GM13977 (cell line): ENCODE measurements around the gene NXT1.
A peak's percentile ranks its signal among the peaks of the same experiment; 100 is the strongest.

Experiments used
- DNase-seq: peaks from one replicate; pipeline ENCODE4 v3.0.0; 2012; ENCODE audit warnings: low spot score
- CTCF ChIP-seq: IDR thresholded peaks from 2 replicates; pipeline ENCODE4 v1.5.1; 2012; ENCODE audit warnings: mild to moderate bottlenecking, control low read depth; ENCODE audit not compliant: insufficient read depth; ENCODE audit errors: extremely low read depth, missing control alignments
- in situ Hi-C: fragments of 300-500 bp; cut with MboI; formaldehyde crosslinking; loops from one replicate; pipeline ENCODE4 v1.12.0; 2022; ENCODE audit warnings: low sequenced_read_pairs, low pct_unique_long_range_greater_than_20kb, mixed read lengths, inconsistent platforms; ENCODE audit not compliant: unreplicated experiment

Gene NXT1

DNA sequence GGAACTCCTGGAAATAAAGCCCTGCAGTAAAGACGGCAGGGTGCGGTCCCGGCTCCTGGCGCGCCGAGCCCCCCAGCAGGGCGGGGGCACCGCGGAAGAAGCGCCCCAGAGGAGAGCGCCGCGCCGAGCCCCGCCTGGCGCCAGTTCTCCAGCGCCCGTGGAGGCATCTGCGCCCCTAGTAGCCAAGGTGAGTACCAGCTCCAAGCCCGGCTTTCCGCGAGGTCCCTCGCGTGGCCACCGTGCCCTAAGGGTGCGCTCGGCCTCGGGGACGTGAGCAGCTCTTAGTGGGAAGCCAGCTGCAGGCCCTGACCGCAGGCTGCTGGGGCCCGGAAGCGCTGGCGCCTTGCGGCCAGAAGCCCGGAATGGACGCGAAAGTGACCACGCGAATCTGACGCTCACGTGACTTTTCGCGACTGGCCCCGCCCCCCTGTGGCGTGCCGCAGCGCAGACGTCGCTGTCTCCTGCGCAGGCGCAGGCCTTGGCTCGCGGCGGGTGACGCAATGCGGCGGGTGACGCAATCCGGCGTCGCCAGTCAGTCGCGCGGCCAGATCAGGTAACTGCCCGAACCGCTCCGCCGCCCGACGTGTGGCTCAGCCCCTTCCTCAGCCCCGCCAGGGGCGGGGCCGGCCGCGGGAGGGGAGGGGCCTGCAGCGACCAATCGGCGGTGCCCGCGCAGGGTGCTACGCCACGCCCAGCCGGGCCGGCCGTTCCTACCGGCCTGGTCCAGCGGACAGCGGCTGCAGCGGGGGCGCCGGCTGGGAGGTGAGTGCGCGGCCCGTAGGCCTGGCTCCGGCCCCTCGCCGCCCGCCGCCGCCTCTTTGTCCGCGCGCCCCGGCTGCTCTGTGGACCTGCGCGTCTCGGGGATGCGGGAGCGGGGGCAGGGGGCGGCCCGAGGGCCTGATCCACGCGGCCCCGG lies 11.1 kb downstream of the NXT1 start, which contains the start of gene GZF1:
TSS of gene GZF1 (plus strand) at position 707 of the 916 bp plus-strand sequence. CDS start 2,202 bp downstream, outside the sequence.
- in situ Hi-C loops = no loop called here
- no peak for TF ChIP-seq CTCF
- DNase-seq = peak; percentile 98

GRCh38 chr20:23362392-23363256 lies 12.0 kb downstream of the NXT1 start:
- no peak for DNase-seq
- TF ChIP-seq CTCF = no peak
- in situ Hi-C loops = no loop called here

GRCh38 chr20:23363257-23363649 lies 12.7 kb downstream of the NXT1 start:
- in situ Hi-C loops = no loop called here
- no peak for DNase-seq
- no peak for TF ChIP-seq CTCF

DNA sequence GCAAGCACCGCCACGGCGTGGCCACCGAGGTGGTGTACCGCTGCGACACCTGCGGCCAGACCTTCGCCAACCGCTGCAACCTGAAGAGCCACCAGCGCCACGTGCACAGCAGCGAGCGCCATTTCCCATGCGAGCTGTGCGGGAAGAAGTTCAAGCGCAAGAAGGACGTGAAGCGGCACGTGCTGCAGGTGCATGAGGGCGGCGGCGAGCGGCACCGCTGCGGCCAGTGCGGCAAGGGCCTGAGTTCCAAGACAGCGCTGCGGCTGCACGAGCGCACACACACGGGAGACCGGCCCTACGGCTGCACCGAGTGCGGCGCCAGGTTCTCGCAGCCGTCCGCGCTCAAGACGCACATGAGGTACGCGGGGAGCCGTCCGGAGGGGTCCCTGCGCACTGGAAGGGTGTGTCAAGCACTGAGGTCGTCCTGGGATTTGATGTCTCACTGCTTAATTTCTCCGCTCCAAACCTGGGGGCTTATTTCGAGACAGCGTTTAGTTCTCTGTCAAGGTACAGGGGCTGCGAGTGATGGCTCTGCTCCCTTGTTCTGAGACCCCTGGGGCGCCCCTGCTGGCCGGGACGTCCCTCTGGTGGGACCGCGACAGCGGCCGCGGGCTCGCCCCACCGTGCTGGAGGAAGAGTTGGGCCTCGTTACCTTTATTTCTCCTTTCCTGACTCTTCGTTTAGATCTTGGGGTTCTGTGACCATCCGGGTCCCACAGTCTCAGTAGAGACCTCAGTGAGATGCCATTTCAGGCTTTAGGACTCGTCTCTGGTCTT lies 15.0 kb downstream of the NXT1 start:
- in situ Hi-C loops = no loop called here
- no peak for DNase-seq
- TF ChIP-seq CTCF = no peak

DNA sequence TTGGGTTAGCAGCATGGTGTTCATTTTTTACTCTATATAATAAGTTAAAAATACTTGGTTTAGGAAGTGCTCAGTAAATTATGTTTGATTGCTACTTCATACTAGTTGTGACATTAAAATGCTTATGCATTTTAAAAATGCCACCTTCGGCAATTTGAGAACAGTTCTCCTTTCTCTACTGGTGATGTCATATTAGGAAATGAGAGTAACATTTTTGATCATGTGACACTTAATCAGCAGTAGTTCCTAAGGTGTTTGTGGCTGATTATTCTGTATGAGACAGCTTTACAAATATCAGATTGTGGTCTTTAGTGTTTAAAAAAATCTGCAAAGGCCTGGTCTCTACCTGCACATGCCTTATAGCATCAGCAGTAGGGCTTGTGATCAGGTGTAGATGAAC lies 15.8 kb downstream of the NXT1 start:
- no peak for TF ChIP-seq CTCF
- peak; percentile 66 for DNase-seq
- in situ Hi-C loops = no loop called here

DNA sequence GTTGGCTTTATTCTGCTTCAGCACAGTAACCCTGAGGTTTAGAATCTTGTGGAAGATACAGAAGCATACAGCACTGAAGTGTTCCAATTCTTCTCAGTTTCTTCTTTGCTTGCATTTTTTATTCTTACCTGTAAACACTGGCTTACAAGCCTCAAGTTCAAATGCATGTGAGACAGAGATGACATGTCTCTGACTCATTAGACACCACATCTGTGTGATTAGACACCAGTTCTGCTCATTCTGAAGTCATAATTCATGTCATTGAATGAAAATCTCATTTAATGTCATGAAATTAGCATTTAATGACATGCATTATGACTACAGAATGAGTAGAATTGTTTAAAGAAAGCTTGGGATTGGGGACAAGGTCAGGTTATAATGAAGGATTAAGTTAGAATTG lies 17.2 kb downstream of the NXT1 start:
- DNase-seq = no peak
- in situ Hi-C loops = no loop called here
- no peak for TF ChIP-seq CTCF
